GM19463 (cell line): ENCODE measurements around the gene EYS.

Source experiments
- ATAC-seq: cut with Tn5 transposase; IDR thresholded peaks from one replicate; pipeline ENCODE4 v1.9.1; 2021; ENCODE audit warnings: mild to moderate bottlenecking, moderate library complexity; ENCODE audit not compliant: unreplicated experiment

Gene EYS

DNA sequence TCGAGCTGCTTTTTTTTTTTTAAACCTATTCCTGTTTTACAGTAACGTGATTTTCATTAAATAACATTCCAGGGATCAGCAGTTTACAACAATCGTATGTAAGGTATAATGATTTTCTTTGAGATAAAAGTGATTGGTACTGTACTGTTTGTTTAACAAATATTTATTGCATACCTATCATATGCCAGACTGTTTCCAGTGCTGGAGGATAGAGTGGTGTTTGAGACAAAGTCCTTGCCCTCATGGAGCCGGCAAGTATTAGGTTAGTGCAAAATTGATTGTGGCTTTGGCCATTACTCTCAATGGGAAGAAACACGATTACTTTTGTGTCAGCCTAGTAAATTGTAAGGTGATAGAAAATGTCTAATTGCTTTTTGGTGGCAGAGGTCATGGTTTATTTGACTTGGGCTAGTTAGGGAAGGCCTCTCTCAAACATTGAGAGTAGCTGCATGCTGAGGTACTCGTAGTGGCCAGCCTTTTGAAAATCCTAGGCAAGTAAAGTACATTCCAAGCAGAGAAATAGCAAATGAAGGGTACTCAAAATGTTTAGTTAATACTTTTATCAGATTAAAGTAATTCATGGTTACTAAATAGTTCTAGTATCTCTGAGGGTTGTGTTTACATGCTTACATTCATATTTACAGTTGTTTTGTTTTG, 2035.8 kb downstream of the EYS start:
- no peak for ATAC-seq
